Measurements from ENCODE around the gene TUBB4A. TPM values are rescaled to one million over a fixed set of nuclear protein-coding genes. Genes with fewer than 3 reads are reported as not detected.

The TUBB4A gene
- total RNA-seq, 6 experiments from 2014 or later = 0.24 to 19.2 (median 1.4) TPM

- ATAC-seq (peak in 3 of 4 donors; percentile 39 to 53 (median 49)), DNase-seq (no peak)
- intact Hi-C loops (cut with DNase I) = loop anchor here in 1 of 2 donors (10.0 kb wide), 1 partner anchor 343 kb away; no protein-coding TSS in a partner anchor
- WGBS (ENCODE audit: insufficient coverage, low coverage, low lambda C conversion rate, missing lambda C conversion rate) = 51% methylated on average over 4 of the region's 20 CpGs
- Histone ChIP-seq H3K9me3 (no peaks in the 10 kb centered on the region), H3K27ac (no peak overlapping the region), H3K4me3 (no peak overlapping the region), H3K27me3 (no peaks in the 10 kb centered on the region), H3K4me1 (peaks cover 0 to 2% (median under 1%) of the 10 kb centered on the region in 4 donors), H3K36me3 (no peaks in the 10 kb centered on the region)
- TF ChIP-seq CTCF (IDR thresholded peaks at IDR 0.05) (no peak), POLR2A (IDR thresholded peaks at IDR 0.05) (no peak)
Observed at GRCh38 chr19:6521718-6522646, 19.9 kb upstream of the TUBB4A start.

- no peak overlapping the region for H3K27ac ChIP-seq
- DNase-seq = no peak
- TF ChIP-seq CTCF (IDR thresholded peaks at IDR 0.05) (no peak), POLR2A (IDR thresholded peaks at IDR 0.05) (no peak)
- ATAC-seq = no peak
- intact Hi-C loops (cut with DNase I) = loop anchor here in 1 of 2 donors (10.0 kb wide), 1 partner anchor 346 kb away; no protein-coding TSS in a partner anchor
- H3K27me3 ChIP-seq = no peaks in the 10 kb centered on the region
- WGBS (ENCODE audit: insufficient coverage, low coverage, low lambda C conversion rate, missing lambda C conversion rate) = 41% methylated on average over 2 of the region's 2 CpGs
- no peaks in the 10 kb centered on the region for H3K9me3 ChIP-seq
- peaks cover 0 to 3% (median under 1%) of the 10 kb centered on the region in 4 donors for H3K4me1 ChIP-seq
- H3K4me3 ChIP-seq = no peak overlapping the region
- no peaks in the 10 kb centered on the region for H3K36me3 ChIP-seq
Observed at GRCh38 chr19:6519289-6519688, 17.2 kb upstream of the TUBB4A start.

DNA sequence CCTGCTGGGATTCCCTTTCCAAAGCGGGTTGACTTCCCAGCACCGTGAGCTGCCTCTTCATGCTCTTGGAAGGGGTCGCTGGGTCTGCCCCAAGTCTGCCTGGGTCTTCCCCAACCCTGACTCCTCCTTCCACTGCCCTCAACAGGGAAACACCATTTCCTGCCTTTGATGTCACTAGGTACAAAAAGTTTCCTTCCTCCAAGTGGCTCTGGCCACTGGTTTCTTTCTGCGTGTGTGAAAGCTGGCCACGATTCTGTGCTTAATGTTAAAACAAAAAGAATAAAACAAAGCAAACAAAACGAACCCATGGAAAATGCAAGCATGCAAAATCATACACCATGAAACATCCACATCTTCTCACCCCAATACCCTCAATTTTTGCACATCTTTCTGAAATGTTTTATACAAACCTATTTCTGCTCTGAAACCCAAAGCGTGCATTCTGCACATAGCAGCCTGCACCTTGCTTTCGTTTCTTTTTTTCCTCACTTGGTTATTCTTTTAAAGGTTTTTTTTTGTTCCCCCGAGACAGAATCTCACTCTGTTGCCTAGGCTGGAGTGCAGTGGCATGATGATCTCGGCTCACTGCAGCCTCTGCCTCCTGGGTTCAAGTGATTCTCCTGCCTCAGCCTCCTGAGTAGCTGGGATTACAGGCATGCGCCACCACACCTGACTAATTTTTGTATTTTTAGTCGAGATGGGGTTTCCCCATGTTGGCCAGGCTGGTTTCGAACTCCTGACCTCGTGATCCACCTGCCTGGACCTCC lies 16.2 kb upstream of the TUBB4A start:
- Histone ChIP-seq H3K4me3 (no peak overlapping the region), H3K27me3 (no peaks in the 10 kb centered on the region), H3K36me3 (no peaks in the 10 kb centered on the region), H3K9me3 (no peaks in the 10 kb centered on the region), H3K4me1 (peaks cover 0 to 3% (median under 1%) of the 10 kb centered on the region in 4 donors), H3K27ac (no peak overlapping the region)
- ATAC-seq = no peak
- WGBS (ENCODE audit: insufficient coverage, low coverage, low lambda C conversion rate, missing lambda C conversion rate) = 31% methylated on average over 11 of the region's 14 CpGs
- TF ChIP-seq CTCF (IDR thresholded peaks at IDR 0.05) = no peak
- no peak for TF ChIP-seq POLR2A (IDR thresholded peaks at IDR 0.05)
- DNase-seq = no peak
- intact Hi-C loops (cut with DNase I) = loop anchor here in 1 of 2 donors (10.0 kb wide), 1 partner anchor 346 kb away; no protein-coding TSS in a partner anchor

- WGBS (ENCODE audit: insufficient coverage, low coverage, low lambda C conversion rate, missing lambda C conversion rate) = 2% methylated on average over 22 of the region's 38 CpGs
- Histone ChIP-seq H3K36me3 (no peaks in the 10 kb centered on the region), H3K4me3 (peak overlapping the region; percentile 56 to 61 (median 59)), H3K4me1 (peaks cover 0 to 3% (median under 1%) of the 10 kb centered on the region in 4 donors), H3K27me3 (no peaks in the 10 kb centered on the region), H3K27ac (peak overlapping the region; percentile 44 to 59 (median 47)), H3K9me3 (no peaks in the 10 kb centered on the region)
- TF ChIP-seq CTCF (IDR thresholded peaks at IDR 0.05) (peak; percentile 94 to 98 (median 96)), POLR2A (IDR thresholded peaks at IDR 0.05) (peak; percentile 14)
- ATAC-seq (peak; percentile 76 to 86 (median 79)), DNase-seq (peak; percentile 88 to 93 (median 90))
- intact Hi-C loops (cut with DNase I) = loop anchor here in 1 of 2 donors (10.0 kb wide), 1 partner anchor 348 kb away; no protein-coding TSS in a partner anchor
Observed at GRCh38 chr19:6516659-6517291, 14.7 kb upstream of the TUBB4A start.

All from right lobe of liver (tissue), 6 donors.